SK-N-MC (cell line): ENCODE data around the gene NANOS2.

Experiments
- EZH2 ChIP-seq: fragments of 200-600 bp; sonication (generic); IDR thresholded peaks from one replicate; pipeline ENCODE4 v1.6.1; 2017; ENCODE audit warnings: antibody characterized with exemption
- POLR2AphosphoS5 ChIP-seq: IDR thresholded peaks from 2 replicates; pipeline ENCODE4 v1.6.1; 2012; ENCODE audit warnings: mild to moderate bottlenecking, low read depth, low read length, borderline replicate concordance

DNA sequence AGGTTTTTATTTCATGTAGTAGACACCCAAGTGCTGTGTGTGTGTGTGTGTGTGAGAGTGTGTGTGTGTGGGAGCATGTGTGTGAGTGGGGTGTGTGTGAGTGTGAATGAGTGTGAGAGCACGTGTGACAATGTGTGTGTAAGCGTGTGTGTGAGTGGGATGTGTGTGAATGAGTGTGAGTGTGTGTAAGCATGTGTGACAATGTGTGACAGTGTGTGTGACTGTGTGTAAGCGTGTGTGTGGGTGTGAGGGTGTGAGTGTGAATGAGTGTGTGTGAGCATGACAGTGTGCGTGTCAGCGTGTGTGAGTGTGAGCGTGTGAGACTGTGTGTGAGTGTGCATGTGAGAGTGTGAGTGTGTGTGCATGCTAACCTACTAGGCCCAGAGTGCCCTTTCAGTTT lies 43.7 kb upstream of the NANOS2 start:
- TF ChIP-seq EZH2: no peak
- TF ChIP-seq POLR2AphosphoS5: no peak
